GM12873 (cell line): ENCODE data around the gene CCKAR.

ENCODE experiments used
- CTCF ChIP-seq: IDR thresholded peaks from 2 replicates; pipeline ENCODE4 v1.5.1; 2012; ENCODE audit warnings: low read depth, mild to moderate bottlenecking, moderate library complexity, low read length, control low read depth; ENCODE audit not compliant: insufficient read depth; ENCODE audit errors: missing control alignments

CCKAR gene

DNA sequence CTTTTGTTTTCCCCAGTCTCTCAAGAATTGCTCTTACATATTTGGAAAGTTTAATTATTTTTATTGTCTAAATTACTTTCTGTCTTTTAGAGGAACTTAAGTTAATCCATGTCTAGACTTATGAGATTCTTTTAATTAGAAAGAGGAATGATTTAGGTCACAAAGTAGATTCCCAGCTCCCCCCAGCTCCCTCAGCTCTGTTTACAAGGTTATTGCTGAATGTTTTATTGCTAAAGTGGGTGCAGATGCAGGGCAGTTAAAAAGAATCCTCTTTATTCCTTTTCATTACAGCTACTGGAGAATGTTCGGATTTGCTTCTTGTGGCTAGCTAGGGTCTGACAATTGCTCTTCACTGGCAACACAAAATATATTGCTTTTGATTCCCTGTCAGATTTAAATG, 33.7 kb upstream of the CCKAR start:
- TF ChIP-seq CTCF, result no peak

DNA sequence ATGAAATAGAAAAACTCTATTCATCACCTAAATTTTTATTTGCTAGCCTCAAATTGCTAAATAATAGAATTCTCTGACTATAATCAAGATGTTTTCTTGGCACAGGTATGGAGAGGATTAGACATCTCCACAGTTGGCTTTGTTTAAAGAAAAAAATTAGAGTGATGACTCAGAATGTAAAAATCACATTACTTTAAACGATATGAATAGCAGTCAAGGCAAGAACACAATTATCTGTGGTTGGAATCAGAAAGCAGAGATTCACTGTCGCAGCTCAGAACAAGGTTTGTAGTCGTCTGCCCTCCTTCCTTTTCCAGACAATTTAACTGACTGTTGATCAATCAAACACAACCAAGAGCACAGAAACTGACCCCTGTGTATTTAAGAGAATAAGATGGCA, 32.2 kb upstream of the CCKAR start:
- no peak for TF ChIP-seq CTCF

- TF ChIP-seq CTCF, result no peak
Measured at GRCh38 chr4:26520728-26521450, 30.6 kb upstream of the CCKAR start.

DNA sequence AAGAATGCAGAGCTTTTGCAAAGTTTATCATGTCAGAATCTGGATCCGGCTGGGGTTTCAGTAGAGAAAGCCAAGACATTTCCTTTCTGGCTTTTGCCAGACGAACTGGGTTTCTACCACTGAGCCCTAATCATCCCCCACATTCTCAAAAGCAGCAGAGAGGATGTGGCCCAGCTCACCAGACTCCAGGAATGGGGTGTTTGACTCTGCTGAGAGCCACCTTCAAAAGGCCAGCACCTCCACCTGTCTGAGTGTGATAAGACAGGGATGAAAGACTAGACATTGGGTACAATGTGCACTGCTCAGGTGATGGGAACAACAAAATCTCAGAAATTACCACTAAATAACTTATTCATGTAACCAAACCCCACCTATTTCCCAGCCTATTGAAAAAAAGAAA, 25.7 kb upstream of the CCKAR start:
- TF ChIP-seq CTCF, result no peak

GRCh38 chr4:26510334-26510964, 20.2 kb upstream of the CCKAR start:
- no peak for TF ChIP-seq CTCF

DNA sequence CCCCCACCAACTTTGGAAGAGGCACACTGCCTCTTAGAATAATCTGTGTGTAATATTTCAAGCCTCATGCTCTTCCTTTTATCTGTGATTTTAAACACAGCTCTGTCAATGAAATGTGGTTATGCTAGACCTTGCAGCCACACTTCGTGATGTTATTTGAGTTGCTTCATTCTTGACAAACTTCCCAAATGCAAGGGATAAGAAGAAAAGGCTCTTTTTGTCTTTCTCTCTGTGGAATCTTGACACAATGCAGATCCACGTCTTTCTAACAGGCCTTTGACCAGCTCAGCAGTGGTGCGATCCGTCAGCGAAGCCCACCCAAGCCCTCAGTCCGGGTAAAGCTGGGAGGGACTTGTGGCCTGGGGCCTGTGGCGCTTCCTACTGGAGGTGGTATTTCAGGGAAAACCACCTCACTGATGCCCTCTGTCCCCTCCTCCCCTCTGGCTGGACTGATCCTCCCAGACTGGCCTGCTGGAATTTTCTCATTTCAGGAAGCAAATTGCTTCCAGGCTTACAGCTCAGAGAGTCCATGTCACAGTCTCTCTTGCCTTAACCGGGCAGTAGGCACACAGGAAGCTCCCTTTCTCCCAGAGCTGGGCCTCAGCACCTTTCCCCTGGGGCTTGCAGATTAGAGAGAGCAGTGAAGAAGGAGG, 19.5 kb upstream of the CCKAR start:
- TF ChIP-seq CTCF, result no peak

DNA sequence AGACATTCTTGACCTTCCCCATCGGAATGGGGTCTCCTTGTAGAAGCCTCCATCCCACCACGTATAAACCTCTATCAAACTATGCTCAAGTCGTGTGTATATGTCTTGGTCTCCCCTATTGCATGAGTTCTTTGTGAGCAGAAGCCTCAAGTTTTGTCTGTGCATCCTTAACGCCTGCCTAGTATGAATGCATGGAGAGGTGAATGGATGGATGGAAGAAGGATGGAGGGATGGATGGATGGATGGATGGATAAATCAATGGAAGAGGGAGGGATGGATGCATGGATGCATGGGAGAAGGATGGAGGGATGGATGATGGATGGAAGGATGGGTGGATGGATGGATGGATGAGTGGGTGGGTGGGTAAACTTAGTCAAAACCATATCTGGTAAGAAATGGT, 17.0 kb upstream of the CCKAR start:
- TF ChIP-seq CTCF, result no peak
